Hematopoietic multipotent progenitor cell (in vitro differentiated cells): ENCODE data around the gene ACCSL. TPM values are rescaled to one million over a fixed set of nuclear protein-coding genes. Genes with fewer than 3 reads are reported as not detected.

Experiments
- DNase-seq, 3 donors: peaks; one replicate each; pipeline ENCODE4 v3.0.0-alpha.2; 2011 to 2015; ENCODE audit warnings: low read depth in 2 of 3, low spot score in 2 of 3
- total RNA-seq: library from RNA; depleted of rRNA; stranded (reverse); fragments of >200 nt; gene quantifications from one replicate; pipeline ENCODE4 v1.2.3, GENCODE V29; 2012

The ACCSL gene
- total RNA-seq, 1 donor = not detected

DNA sequence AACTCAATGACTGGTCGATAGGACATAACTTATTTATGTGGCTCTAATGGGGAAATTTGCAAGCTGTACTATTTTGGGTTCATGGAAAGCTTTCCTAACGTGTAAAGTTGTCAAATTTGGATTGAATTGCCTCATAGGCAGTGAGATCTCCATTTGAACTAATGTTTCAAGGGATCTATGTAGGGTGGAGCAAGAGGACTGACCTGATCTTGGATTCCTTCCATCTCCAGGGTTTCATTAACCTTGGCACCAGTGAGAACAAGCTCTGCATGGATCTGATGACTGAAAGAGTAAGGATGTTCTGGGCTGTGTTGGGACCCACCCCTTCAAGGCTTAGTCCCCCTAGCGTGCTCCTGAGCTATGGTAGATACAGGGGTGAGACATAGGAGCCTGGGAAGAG is 2.1 kb downstream of the ACCSL start:
- DNase-seq = no peak

GRCh38 chr11:44051171-44051570 is 3.4 kb downstream of the ACCSL start:
- no peak for DNase-seq

GRCh38 chr11:44057340-44057739 is 9.6 kb downstream of the ACCSL start:
- DNase-seq = no peak

GRCh38 chr11:44058275-44058674 is 10.5 kb downstream of the ACCSL start:
- DNase-seq = no peak

DNA sequence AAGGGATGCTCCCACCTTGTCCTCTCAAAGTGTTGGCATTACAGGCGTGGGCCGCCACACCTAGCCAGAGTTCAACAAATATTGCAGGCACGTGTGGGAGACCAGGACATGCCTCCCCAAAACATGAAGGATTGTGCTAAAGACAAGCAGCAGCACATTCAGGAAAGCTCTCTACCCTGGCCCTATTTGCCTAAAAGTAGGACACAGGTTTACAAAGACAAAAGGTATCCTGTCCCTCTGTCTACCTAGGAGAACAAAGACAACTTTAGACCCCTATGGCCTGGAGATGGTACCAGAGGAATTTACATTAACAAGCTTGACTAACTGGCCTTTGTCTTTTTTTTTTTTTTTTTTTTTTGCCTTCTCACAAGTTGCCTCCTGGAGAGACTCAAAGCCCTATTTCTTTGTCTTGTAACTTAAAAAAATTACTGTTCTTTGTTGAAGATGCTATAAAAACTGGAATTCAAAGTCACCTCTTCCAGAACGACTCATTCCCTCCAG is 17.4 kb downstream of the ACCSL start:
- no peak for DNase-seq

GRCh38 chr11:44065841-44066731 is 18.3 kb downstream of the ACCSL start, which contains the start of gene ACCS:
Gene ACCS (plus strand): TSS chr11:44066270. CDS start chr11:44067628, 1,358 bp downstream.
- peak; percentile 73 to 97 (median 96) for DNase-seq

GRCh38 chr11:44066732-44067141 is 19.0 kb downstream of the ACCSL start:
- peak in 1 of 3 donors; percentile 18 for DNase-seq

GRCh38 chr11:44067266-44067665 is 19.5 kb downstream of the ACCSL start:
- peak in 2 of 3 donors; percentile 35 to 64 for DNase-seq

DNA sequence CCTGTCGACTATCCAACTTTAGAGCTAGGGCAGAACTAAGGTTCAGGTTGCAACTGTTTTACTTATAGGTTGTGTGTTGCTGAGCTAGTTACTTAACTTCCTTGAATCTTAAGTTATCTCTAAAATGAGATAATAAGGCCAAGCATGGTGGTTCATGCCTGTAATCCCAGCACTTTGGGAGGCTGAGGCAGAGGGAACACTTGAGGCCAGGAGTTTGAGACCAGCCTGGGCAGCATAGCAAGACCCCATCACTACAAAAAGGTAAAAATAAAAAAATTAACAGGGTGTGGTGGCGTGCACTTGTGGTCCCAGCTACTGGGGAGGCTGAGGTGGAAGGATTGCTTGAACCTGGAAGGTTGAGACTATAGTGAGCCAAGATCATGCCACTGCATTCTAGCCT is 20.4 kb downstream of the ACCSL start:
- DNase-seq = no peak

- DNase-seq = no peak
Observed at GRCh38 chr11:44071157-44071556, 23.4 kb downstream of the ACCSL start.

DNA sequence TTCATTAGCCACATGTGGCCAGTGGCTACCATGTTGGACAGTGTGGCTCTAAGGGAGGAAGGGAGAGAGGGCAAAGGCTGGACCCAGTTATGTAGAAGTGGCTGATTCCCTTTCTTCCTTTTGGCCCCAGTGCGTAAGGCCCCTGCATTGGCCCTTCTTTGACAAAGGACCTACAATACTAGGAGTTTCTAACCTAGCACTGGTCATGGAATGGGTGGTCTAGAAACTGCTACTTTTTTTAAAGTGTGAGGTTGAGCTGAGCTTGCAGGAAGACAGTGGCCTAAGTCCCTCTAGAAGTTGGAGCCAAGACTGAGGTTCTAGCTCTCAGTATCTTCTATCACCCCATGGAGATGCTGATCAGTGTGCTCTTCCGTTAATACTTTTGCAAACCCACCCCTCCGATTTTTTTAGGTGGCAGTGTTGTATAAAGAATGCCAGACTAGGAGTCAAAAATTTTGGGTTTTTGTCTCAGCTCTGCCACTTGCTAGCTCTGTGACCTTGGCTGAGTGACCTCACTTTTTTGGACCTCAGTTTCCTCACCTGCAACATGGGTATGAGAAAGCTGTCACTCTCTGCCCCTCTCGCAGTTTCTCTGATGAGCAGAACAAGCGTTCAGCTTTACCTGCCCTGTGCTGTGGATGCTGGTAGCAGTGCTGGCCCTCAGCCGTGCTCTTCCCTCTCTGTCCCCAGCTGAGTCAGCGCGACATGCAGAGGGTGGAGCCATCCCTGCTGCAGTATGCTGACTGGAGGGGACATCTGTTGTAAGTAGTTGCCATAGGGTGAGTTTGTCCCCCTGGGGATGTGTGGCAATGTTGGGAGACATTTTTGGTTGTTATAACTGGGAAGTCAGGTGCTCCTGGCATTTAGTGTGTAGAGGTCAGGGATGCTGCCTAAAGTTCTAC is 25.2 kb downstream of the ACCSL start:
- no peak for DNase-seq

DNA sequence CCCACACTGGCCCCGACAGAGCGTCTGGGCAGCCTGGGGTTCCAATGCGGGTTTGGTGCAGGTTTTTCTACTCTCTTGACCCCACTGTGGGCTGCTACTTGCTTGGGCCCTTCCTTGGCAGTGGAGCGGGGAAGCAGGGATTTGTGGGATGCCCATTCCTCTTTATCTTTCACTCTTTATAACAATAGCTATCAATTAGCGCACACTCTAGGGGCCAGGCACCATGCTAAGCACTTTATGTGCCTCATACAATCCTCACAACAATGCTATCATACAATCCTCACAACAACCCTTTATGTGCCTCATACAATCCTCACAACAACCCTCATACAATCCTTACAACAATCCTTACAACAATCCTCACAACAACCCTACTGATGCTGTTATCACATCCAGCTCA is 31.0 kb downstream of the ACCSL start:
- no peak for DNase-seq

- DNase-seq = no peak
Observed at GRCh38 chr11:44079376-44079775, 31.6 kb downstream of the ACCSL start.

GRCh38 chr11:44080951-44081350 is 33.2 kb downstream of the ACCSL start:
- no peak for DNase-seq

DNA sequence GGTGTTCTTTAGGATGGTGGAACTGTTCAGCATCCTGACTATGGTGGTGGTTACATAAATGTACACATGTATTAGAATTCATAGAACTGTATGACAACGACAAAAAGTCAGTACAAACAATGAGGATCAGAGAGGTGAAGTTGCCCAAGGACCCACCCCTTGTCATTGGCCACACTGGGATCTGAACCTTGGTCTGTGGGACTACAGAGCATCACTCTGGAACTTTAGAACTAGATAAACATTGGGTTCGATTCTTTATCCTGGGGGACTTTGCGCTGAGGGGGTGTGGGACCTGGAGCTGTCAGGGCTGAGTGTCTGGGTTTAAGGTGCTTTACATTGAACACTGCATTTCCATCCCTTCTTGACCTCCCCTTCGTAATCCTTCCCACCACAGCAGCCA is 34.9 kb downstream of the ACCSL start:
- DNase-seq = no peak

DNA sequence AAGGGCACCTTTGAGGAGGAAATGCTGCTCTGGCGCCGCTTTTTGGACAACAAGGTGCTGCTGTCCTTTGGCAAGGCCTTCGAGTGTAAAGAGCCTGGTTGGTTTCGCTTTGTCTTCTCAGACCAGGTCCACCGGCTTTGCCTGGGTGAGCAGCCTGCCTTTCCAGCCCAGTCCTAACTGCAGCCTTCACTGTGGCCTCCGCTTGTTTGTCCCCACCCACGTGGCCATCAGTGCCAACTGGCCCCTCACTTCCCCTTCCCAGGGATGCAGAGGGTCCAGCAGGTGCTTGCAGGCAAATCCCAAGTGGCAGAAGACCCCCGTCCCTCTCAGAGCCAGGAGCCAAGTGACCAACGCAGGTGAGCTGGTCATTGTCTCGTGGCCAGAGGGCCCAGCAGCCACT is 35.7 kb downstream of the ACCSL start:
- DNase-seq = no peak

- no peak for DNase-seq
Observed at GRCh38 chr11:44083906-44084305, 36.1 kb downstream of the ACCSL start.

- DNase-seq = no peak
Observed at GRCh38 chr11:44085330-44085729, 37.5 kb downstream of the ACCSL start.

GRCh38 chr11:44088377-44088776 is 40.6 kb downstream of the ACCSL start:
- DNase-seq = no peak

DNA sequence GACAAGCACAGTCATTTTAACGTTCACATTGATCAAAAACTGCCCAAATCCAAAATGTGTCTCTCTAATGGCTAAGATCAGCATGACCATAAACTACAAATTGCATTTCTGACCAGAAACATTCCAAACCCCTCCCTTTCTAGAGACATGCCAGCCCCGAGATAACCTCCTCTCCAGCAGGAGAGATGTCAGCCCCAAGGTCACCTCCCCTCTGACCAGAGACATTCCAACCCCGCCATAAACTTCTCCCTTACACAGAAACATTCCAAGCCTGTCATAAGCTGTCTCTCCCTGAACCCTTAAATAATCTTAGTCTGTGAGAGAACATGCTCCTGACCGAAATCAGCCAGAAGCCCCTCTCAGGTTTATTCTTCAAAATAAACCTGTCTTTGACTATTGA is 41.1 kb downstream of the ACCSL start:
- DNase-seq = no peak

DNA sequence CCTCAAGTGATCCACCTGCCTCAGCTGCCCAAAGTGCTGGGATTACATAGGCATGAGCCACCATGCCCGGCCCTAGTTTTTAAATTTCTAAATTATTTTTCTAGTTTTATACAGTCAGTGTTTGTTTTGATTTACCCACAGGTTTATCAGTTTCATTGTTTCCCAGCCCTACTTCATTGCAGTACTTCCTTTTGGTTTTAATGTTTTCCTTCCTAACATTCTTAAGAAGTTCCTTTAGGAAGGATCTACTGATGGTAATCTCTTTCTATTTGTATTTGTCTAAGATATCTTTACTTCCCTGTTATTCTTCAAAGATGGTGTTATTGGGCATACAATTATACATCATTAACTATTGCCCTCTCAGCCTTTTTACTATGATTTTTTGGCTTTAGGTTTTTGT is 42.8 kb downstream of the ACCSL start:
- no peak for DNase-seq
